GM12878 (cell line): Measurements from ENCODE around the gene NAV2. TPM values are rescaled to one million over a fixed set of nuclear protein-coding genes. Genes with fewer than 3 reads are reported as not detected.

Experiments used
- ATAC-seq: fragments of 200-7000 bp; cut with Tn5 transposase; 3 replicates; pipeline ENCODE4 v1.9.1; 2020; ENCODE audit warnings: mild to moderate bottlenecking, moderate library complexity
- BruUV-seq: library from RNA; stranded (reverse); fragments of 400-500 nt; replicated peaks from 2 replicates; lab custom pipeline; 2021; lab: Mats Ljungman, UMichigan
- CTCF ChIA-PET: fragments of 300-600 bp; sonication (Branson Sonifier 250); formaldehyde crosslinking; extraction: SDS; loops from one replicate; lab custom pipeline; 2021; ENCODE audit warnings: inconsistent platforms; lab: Yijun Ruan, JAX
- POLR2A ChIA-PET: fragments of 350-600 bp; formaldehyde crosslinking; extraction: SDS; loops from one replicate; lab custom pipeline; 2021; ENCODE audit warnings: inconsistent platforms; lab: Charles Lee
- RAD21 ChIA-PET: fragments of 300-600 bp; sonication (Branson Sonifier 250); formaldehyde crosslinking; loops from one replicate; lab custom pipeline; 2023; ENCODE audit warnings: antibody characterized with exemption; ENCODE audit not compliant: unreplicated experiment; lab: Charles Lee
- SMC1A ChIA-PET: fragments of 300-600 bp; sonication (Branson Sonifier 250); formaldehyde crosslinking; loops from one replicate; lab custom pipeline; 2023; ENCODE audit not compliant: unreplicated experiment, uncharacterized antibody; lab: Charles Lee
- DNase-seq: peaks from one replicate; pipeline ENCODE4 v3.0.0-alpha.2; 2011; ENCODE audit warnings: low read depth, low spot score
- FAIRE-seq: peaks from 3 replicates; lab custom pipeline; 2011; peaks lifted over from hg19 to GRCh38; lab: Jason Lieb, UNC
- H2AFZ ChIP-seq: 2 replicates; pipeline ENCODE4 v1.6.0; 2011; ENCODE audit warnings: low read depth, low read length, control low read depth; ENCODE audit not compliant: control insufficient read depth
- H3K27ac ChIP-seq: 2 replicates; pipeline ENCODE4 v1.5.1; 2011; ENCODE audit warnings: control low read depth; ENCODE audit not compliant: control insufficient read depth, insufficient read depth
- H3K27me3 ChIP-seq, 2 experiments: replicated peaks in 1 of 2; 2 replicates each; pipeline versions ENCODE4 v1.6.0 to v1.6.1; 2011; ENCODE audit warnings: low read length in 1 of 2; ENCODE audit not compliant: control insufficient read depth in 2 of 2, insufficient read depth in 2 of 2
- H3K36me3 ChIP-seq, 2 experiments: 2 replicates each; pipeline ENCODE4 v1.5.1; 2011; ENCODE audit warnings: low read length in 1 of 2; ENCODE audit not compliant: control insufficient read depth in 2 of 2, insufficient read depth in 2 of 2
- H3K4me1 ChIP-seq: 2 replicates; pipeline ENCODE4 v1.6.1; 2011; ENCODE audit warnings: mild to moderate bottlenecking, low read length, moderate library complexity, mixed read lengths; ENCODE audit not compliant: control insufficient read depth, insufficient read depth
- H3K4me2 ChIP-seq: 2 replicates; pipeline ENCODE4 v1.6.0; 2011; ENCODE audit warnings: control low read depth; ENCODE audit not compliant: control insufficient read depth, insufficient read depth
- H3K4me3 ChIP-seq: fragments of 200-600 bp; sonication (generic); 2 replicates; pipeline ENCODE4 v1.5.1; 2016
- H3K79me2 ChIP-seq: 2 replicates; pipeline ENCODE4 v1.6.0; 2011; ENCODE audit warnings: low read length; ENCODE audit not compliant: control insufficient read depth, insufficient read depth
- H3K9ac ChIP-seq: 2 replicates; pipeline ENCODE4 v1.8.0; 2011; ENCODE audit warnings: low read length, control low read depth, mixed read lengths; ENCODE audit not compliant: control insufficient read depth, insufficient read depth
- H3K9me3 ChIP-seq: replicated peaks from 3 replicates; pipeline ENCODE4 v1.5.1; 2011; ENCODE audit warnings: mild to moderate bottlenecking, low read length; ENCODE audit not compliant: control insufficient read depth, insufficient read depth
- H4K20me1 ChIP-seq: 2 replicates; pipeline ENCODE4 v1.6.0; 2011; ENCODE audit not compliant: control insufficient read depth, insufficient read depth
- ATF2 ChIP-seq: IDR thresholded peaks from 2 replicates; pipeline ENCODE4 v1.6.1; 2012; ENCODE audit warnings: low read length, inconsistent platforms
- BACH1 ChIP-seq: fragments of 450-650 bp; IDR thresholded peaks from 2 replicates; pipeline ENCODE4 v1.6.1; 2017; ENCODE audit warnings: mild to moderate bottlenecking, borderline replicate concordance
- BCL11A ChIP-seq: IDR thresholded peaks from 2 replicates; pipeline ENCODE4 v1.6.1; 2011; ENCODE audit warnings: low read depth, low read length
- CHD4 ChIP-seq: fragments of 200-600 bp; sonication (generic); IDR thresholded peaks from 2 replicates; pipeline ENCODE4 v1.6.1; 2016; ENCODE audit warnings: mild to moderate bottlenecking
- DPF2 ChIP-seq: fragments of 450-650 bp; IDR thresholded peaks from 2 replicates; pipeline ENCODE4 v1.6.1; 2017; ENCODE audit warnings: mild to moderate bottlenecking
- IRF3 ChIP-seq: fragments of 450-650 bp; IDR thresholded peaks from 2 replicates; pipeline ENCODE4 v1.6.1; 2014; ENCODE audit warnings: mild to moderate bottlenecking
- IRF4 ChIP-seq: IDR thresholded peaks from 2 replicates; pipeline ENCODE4 v1.6.1; 2011; ENCODE audit warnings: low read depth, low read length
- MYC ChIP-seq: IDR thresholded peaks from 2 replicates; pipeline ENCODE4 v1.6.1; 2011; ENCODE audit warnings: mild to moderate bottlenecking, low read length, moderate library complexity, inconsistent platforms; ENCODE audit not compliant: insufficient read depth, insufficient replicate concordance, insufficient read length, severe bottlenecking
- NFIC ChIP-seq: IDR thresholded peaks from 2 replicates; pipeline ENCODE4 v1.6.1; 2012; ENCODE audit warnings: low read depth, mild to moderate bottlenecking, inconsistent platforms, low read length, moderate library complexity
- NFXL1 ChIP-seq: fragments of 450-650 bp; IDR thresholded peaks from 2 replicates; pipeline ENCODE4 v1.6.1; 2017; ENCODE audit warnings: antibody characterized with exemption, mild to moderate bottlenecking, borderline replicate concordance
- NRF1 ChIP-seq: conservative IDR thresholded peaks from 2 replicates; pipeline ENCODE4 v1.6.1; 2011; ENCODE audit warnings: mild to moderate bottlenecking, low read depth, low read length, improper control_type of control experiment
- PBX3 ChIP-seq: IDR thresholded peaks from 2 replicates; pipeline ENCODE4 v1.6.1; 2011; ENCODE audit warnings: mild to moderate bottlenecking, low read depth, low read length, moderate library complexity; ENCODE audit not compliant: insufficient replicate concordance
- PML ChIP-seq: IDR thresholded peaks from 2 replicates; pipeline ENCODE4 v1.6.1; 2012; ENCODE audit warnings: low read length, inconsistent platforms
- POLR2A ChIP-seq: IDR thresholded peaks from 2 replicates; pipeline ENCODE4 v1.6.1; 2011; ENCODE audit warnings: low read depth, mild to moderate bottlenecking, low read length
- SMAD5 ChIP-seq: IDR thresholded peaks from 2 replicates; pipeline ENCODE4 v1.6.1; 2016; ENCODE audit warnings: antibody characterized with exemption, low read depth
- ZBTB11 ChIP-seq: fragments of 450-650 bp; formaldehyde crosslinking; IDR thresholded peaks from 2 replicates; pipeline ENCODE4 v1.5.0; 2022; ENCODE audit warnings: mild to moderate bottlenecking, missing genetic modification characterization
- WGBS: methylation state at CpG from one replicate; pipeline ENCODE4 v1.1.6; 2016; ENCODE audit warnings: low lambda C conversion rate; ENCODE audit not compliant: insufficient replicate concordance, insufficient coverage; ENCODE audit errors: missing lambda C conversion rate; 5-methylcytosine and 5-hydroxymethylcytosine counted together
- in situ Hi-C: fragments of 300-500 bp; cut with MboI; formaldehyde crosslinking; loops from 9 replicates; pipeline ENCODE4 v1.14.3; 2018; ENCODE audit warnings: mixed read lengths
- intact Hi-C: fragments of 100-400 bp; cut with micrococcal nuclease; formaldehyde crosslinking; loops from one replicate; pipeline ENCODE4 v1.14.2; 2022; ENCODE audit not compliant: unreplicated experiment
- polyA plus RNA-seq, 11 experiments: library from polyadenylated mRNA; depleted of rRNA in 4 of 11; unstranded in 6 of 11; stranded (reverse) in 5 of 11; fragments of >200 nt; fragmentation: Nextera tagmentation in 4 of 11; fragmentation: Illumina TruSeq in 1 of 11; extraction: Ambion mirVana in 4 of 11; extraction: Trizol in 1 of 11; gene quantifications; 1 replicate in 1 of 11; 2 replicates in 10 of 11; pipeline versions ENCODE4 v1.2.1 to v1.2.3, GENCODE V29; 2011 to 2016; ENCODE audit warnings: inconsistent platforms in 2 of 11, missing spikeins in 2 of 11, low read depth in 1 of 11
- total RNA-seq, 4 experiments: library from RNA; depleted of rRNA in 3 of 4; stranded (reverse); fragments of >200 nt in 3 of 4; fragmentation: Illumina TruSeq in 1 of 4; extraction: Trizol in 1 of 4; gene quantifications; 2 replicates each; pipeline versions ENCODE4 v1.2.1 to v1.2.3, GENCODE V29; 2013 to 2021

The NAV2 gene
- total and polyA plus RNA-seq, 10 of the 15 experiments (the other 5 are each of a cell fraction or from before 2014, with no cell fraction given): 0.35 to 6.1 (median 1.1) TPM

- intact Hi-C loops (loop anchor here (5.0 kb wide), 1 partner anchor 402 kb away; no protein-coding TSS in a partner anchor), in situ Hi-C loops (no loop called here)
- no peaks in the 10 kb centered on the region for H3K27me3 ChIP-seq
- H3K36me3 ChIP-seq: no peaks in the 10 kb centered on the region; a peak in 1 of 4 replicates
- no peak overlapping the region for H3K9ac ChIP-seq
- no peaks in the 10 kb centered on the region for H3K79me2 ChIP-seq
- POLR2A ChIA-PET: no interaction called here
- no peaks in the 10 kb centered on the region for H3K9me3 ChIP-seq
- SMC1A ChIA-PET: interaction anchor here (0.6 to 2.2 kb wide), 3 partner anchors 9 to 198 kb away, joined by 3 to 8 read pairs (median 3); no protein-coding TSS in a partner anchor
- ATAC-seq (no peak), FAIRE-seq (no peak), DNase-seq (no peak)
- no peak overlapping the region for H2AFZ ChIP-seq
- no peak overlapping the region for H3K4me2 ChIP-seq
- RAD21 ChIA-PET: interaction anchor here (0.9 to 1.2 kb wide), 3 partner anchors 16 to 17 kb away, joined by 3 read pairs; no protein-coding TSS in a partner anchor
- 26% methylated on average over 3 of the region's 3 CpGs for WGBS
- no peak overlapping the region for H3K4me3 ChIP-seq
- no peak overlapping the region for H3K27ac ChIP-seq
- BruUV-seq: no TSS peak
- no peaks in the 10 kb centered on the region for H4K20me1 ChIP-seq
- CTCF ChIA-PET: interaction anchor here (1.1 to 5.1 kb wide), 10 partner anchors 9 to 864 kb away, joined by 3 to 28 read pairs (median 6); no protein-coding TSS in a partner anchor
- peaks cover 4% of the 10 kb centered on the region; the same call in 1 of the 2 replicates for H3K4me1 ChIP-seq
- TF ChIP-seq ZBTB11 (CRISPR knock-in tag) (no peak), ATF2 (no peak), BACH1 (no peak), PBX3 (no peak), PML (no peak), BCL11A (no peak), IRF3 (no peak), NFXL1 (no peak), DPF2 (no peak), NRF1 (no peak), SMAD5 (no peak), POLR2A (no peak), CHD4 (no peak), MYC (no peak), NFIC (no peak), IRF4 (no peak)
Observed at GRCh38 chr11:19934828-19935259, 222.2 kb downstream of the NAV2 start.
